SU-DHL-6 (cell line): ENCODE measurements around the gene RAB41.

Experiments used
- H2AFZ ChIP-seq: fragments of 200-600 bp; sonication (generic); 2 replicates; pipeline ENCODE4 v1.6.1; 2014; ENCODE audit warnings: low read depth, mild to moderate bottlenecking, moderate library complexity, mixed read lengths, antibody characterized with exemption, low read length; ENCODE audit not compliant: severe bottlenecking
- H3F3A ChIP-seq: fragments of 200-600 bp; shearing (Covaris generic); 2 replicates; pipeline ENCODE4 v1.6.0; 2016; ENCODE audit warnings: antibody characterized with exemption, mild to moderate bottlenecking; ENCODE audit not compliant: insufficient read depth
- H3K27ac ChIP-seq: fragments of 200-600 bp; sonication (generic); 2 replicates; pipeline ENCODE4 v1.5.1; 2016; ENCODE audit warnings: low read depth, mild to moderate bottlenecking, low read length, moderate library complexity, mixed read lengths
- H3K27me3 ChIP-seq: fragments of 200-600 bp; sonication (generic), shearing (Covaris generic); 2 replicates; pipeline ENCODE4 v1.6.0; 2014; ENCODE audit warnings: mild to moderate bottlenecking, low read length
- H3K36me3 ChIP-seq: fragments of 200-600 bp; sonication (generic); 2 replicates; pipeline ENCODE4 v1.6.1; 2014; ENCODE audit warnings: mild to moderate bottlenecking, low read length, mixed read lengths
- H3K4me2 ChIP-seq: fragments of 300-600, 200-600 bp; shearing (Covaris generic), sonication (generic); 2 replicates; pipeline ENCODE4 v1.6.0; 2014; ENCODE audit warnings: low read length, low read depth, mild to moderate bottlenecking; ENCODE audit not compliant: poor library complexity, severe bottlenecking
- H3K4me3 ChIP-seq: fragments of 200-600 bp; sonication (generic); 2 replicates; pipeline ENCODE4 v1.5.1; 2014; ENCODE audit warnings: antibody characterized with exemption, low read length, mild to moderate bottlenecking, mixed read lengths; ENCODE audit not compliant: insufficient read depth, poor library complexity, severe bottlenecking
- H3K79me2 ChIP-seq: fragments of 200-600 bp; sonication (generic); 2 replicates; pipeline ENCODE4 v1.6.1; 2014; ENCODE audit warnings: mild to moderate bottlenecking, low read length, moderate library complexity; ENCODE audit not compliant: insufficient read depth
- H3K9ac ChIP-seq: fragments of 200-600 bp; sonication (generic); 2 replicates; pipeline ENCODE4 v1.7.0; 2014; ENCODE audit warnings: mild to moderate bottlenecking, low read length
- H3K9me2 ChIP-seq: fragments of 200-600 bp; sonication (generic); replicated peaks from 2 replicates; pipeline ENCODE4 v1.6.1; 2014; ENCODE audit warnings: low read length; ENCODE audit not compliant: insufficient read depth
- H3K9me3 ChIP-seq: fragments of 200-600 bp; sonication (generic); 2 replicates; pipeline ENCODE4 v1.6.1; 2014; ENCODE audit warnings: low read length, mixed read lengths; ENCODE audit not compliant: insufficient read depth
- H4K20me1 ChIP-seq: fragments of 200-600 bp; sonication (generic); 2 replicates; pipeline ENCODE4 v1.6.1; 2014; ENCODE audit warnings: low read depth, mild to moderate bottlenecking, antibody characterized with exemption, low read length, moderate library complexity, mixed read lengths
- CTCF ChIP-seq: fragments of 200-600 bp; sonication (generic); IDR thresholded peaks from one replicate; pipeline ENCODE4 v1.5.1; 2017; ENCODE audit warnings: antibody characterized with exemption, mild to moderate bottlenecking, low read length, moderate library complexity; ENCODE audit not compliant: insufficient read depth, poor library complexity, severe bottlenecking
- EZH2phosphoT487 ChIP-seq: fragments of 200-600 bp; sonication (generic), shearing (Covaris generic); conservative IDR thresholded peaks from 2 replicates; pipeline ENCODE4 v1.6.1; 2018; ENCODE audit warnings: mild to moderate bottlenecking, antibody characterized with exemption, low read length, moderate library complexity, mixed read lengths

The RAB41 gene

DNA sequence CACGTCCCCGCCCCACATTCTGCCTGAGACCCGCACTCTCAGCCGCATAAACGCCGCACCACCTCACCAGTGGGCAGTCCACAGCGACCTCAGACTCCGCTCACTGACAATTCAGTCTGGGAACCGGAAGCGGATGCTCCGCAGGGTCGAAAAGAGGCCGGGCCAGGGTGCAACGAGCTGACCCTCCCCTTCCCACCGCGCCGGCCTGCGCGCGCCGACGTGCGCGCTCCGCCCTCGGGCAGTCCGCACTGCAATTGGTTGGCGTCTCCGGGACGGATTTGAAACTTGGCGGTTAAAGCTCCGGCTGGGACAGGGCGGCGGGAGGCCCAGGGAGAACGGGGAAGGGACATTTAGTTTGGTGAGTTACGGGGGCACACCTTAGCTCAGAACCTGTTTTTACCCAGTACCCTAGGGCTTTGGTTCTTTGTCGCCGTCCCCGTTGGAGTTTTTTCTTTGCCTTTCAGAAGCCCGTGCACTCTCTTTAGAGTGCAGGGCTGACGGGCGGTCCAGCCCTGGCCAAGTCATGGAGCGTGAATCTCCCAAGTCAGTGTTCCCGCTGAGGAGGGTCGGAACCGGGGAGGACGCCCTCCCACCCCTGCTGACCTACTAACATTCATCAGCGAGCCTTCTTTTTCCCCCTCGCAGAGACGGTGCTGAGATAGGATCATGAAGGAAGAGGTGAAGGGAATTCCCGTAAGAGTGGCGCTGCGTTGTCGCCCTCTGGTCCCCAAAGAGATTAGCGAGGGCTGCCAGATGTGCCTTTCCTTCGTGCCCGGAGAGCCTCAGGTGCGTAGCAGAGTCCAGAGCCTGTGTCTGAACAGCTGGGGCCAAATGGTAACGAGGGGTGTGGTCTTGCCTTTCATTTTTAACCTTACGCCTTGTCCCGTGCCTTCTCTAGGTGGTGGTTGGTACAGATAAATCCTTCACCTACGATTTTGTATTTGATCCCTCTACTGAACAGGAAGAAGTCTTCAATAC, 8.1 kb downstream of the RAB41 start, which contains the start of the genes KIF4A and PDZD11:
KIF4A (plus strand) TSS at position 312 of the 978 bp plus-strand sequence; CDS start at position 667, 355 bp downstream.
PDZD11 (minus strand) TSS at position 135 of the 978 bp plus-strand sequence. CDS start 586 bp downstream, outside the sequence.
- peak within 1 kb of the TSS; percentile 89 for H3K9ac ChIP-seq
- 0 out of 2 replicates have a peak, but pooled peaks cover 2% of the 10 kb centered on the region for H3K36me3 ChIP-seq
- H3K27me3 ChIP-seq: no peaks in the 10 kb centered on the region
- no peaks in the 10 kb centered on the region for H3K9me2 ChIP-seq
- no peaks in the 10 kb centered on the region for H4K20me1 ChIP-seq
- H3K4me2 ChIP-seq: peak within 1 kb of the TSS; percentile 89
- no peaks in the 10 kb centered on the region for H3F3A ChIP-seq
- H3K9me3 ChIP-seq: no peaks in the 10 kb centered on the region
- H2AFZ ChIP-seq: peak within 1 kb of the TSS; percentile 41
- peaks cover 47% of the 10 kb centered on the region for H3K79me2 ChIP-seq
- peak within 1 kb of the TSS; percentile 89 for H3K4me3 ChIP-seq
- peak within 1 kb of the TSS; percentile 77 for H3K27ac ChIP-seq
- TF ChIP-seq CTCF: no peak
- no peak for TF ChIP-seq EZH2phosphoT487

DNA sequence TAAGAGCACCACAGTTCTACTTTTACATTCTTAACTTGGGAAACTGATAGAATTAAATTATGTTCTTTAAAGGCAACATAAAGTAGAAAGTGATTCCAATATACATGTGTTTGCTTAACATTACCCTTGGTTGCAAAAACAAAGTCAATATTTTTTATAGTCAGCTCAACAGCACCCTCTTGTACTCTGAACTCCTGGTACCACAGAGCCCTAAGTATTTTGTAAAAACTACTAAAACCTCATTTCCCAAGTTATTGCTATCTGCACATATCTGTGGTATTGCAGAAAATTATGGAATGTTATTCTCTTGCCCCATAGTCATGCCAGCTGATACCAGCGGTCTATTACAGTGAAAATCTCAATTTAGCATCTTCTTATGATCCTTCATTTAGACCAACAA, 10.8 kb downstream of the RAB41 start:
- Histone ChIP-seq H3K9me2 (no peaks in the 10 kb centered on the region), H3K4me2 (peak overlapping the region; percentile 71), H3K79me2 (peaks cover 47% of the 10 kb centered on the region), H3K27me3 (no peaks in the 10 kb centered on the region), H2AFZ (no peak overlapping the region), H3F3A (no peaks in the 10 kb centered on the region), H4K20me1 (no peaks in the 10 kb centered on the region), H3K9ac (0 out of 2 replicates have a peak overlapping the region, but pooled peaks have one; percentile 11), H3K9me3 (no peaks in the 10 kb centered on the region), H3K27ac (no peak overlapping the region), H3K36me3 (0 out of 2 replicates have a peak, but pooled peaks cover 2% of the 10 kb centered on the region), H3K4me3 (no peak overlapping the region)
- no peak for TF ChIP-seq CTCF
- no peak for TF ChIP-seq EZH2phosphoT487

GRCh38 chrX:70293621-70294020, 11.6 kb downstream of the RAB41 start:
- H2AFZ ChIP-seq: no peak overlapping the region
- no peak overlapping the region for H3K9ac ChIP-seq
- no peaks in the 10 kb centered on the region for H3K9me2 ChIP-seq

More at GRCh38 chrX:70293621-70294020, 11.6 kb downstream of the RAB41 start:
- Histone ChIP-seq H3K4me2 (peak overlapping the region; percentile 71), H3K36me3 (0 out of 2 replicates have a peak, but pooled peaks cover 2% of the 10 kb centered on the region), H3K27me3 (no peaks in the 10 kb centered on the region), H3F3A (no peaks in the 10 kb centered on the region), H3K27ac (no peak overlapping the region), H3K79me2 (peaks cover 47% of the 10 kb centered on the region), H4K20me1 (no peaks in the 10 kb centered on the region), H3K9me3 (no peaks in the 10 kb centered on the region), H3K4me3 (no peak overlapping the region)
- TF ChIP-seq CTCF (no peak), EZH2phosphoT487 (no peak)
